Ectodermal cell (in vitro differentiated cells): ENCODE measurements around the gene BEND7.
A peak's percentile ranks its signal among the peaks of the same experiment; 100 is the strongest.

ENCODE experiments used
- H3K27ac ChIP-seq: 2 replicates; pipeline ENCODE4 v1.7.0; 2013; ENCODE audit warnings: mild to moderate bottlenecking, low read depth, low read length; ENCODE audit not compliant: insufficient read depth, poor library complexity, severe bottlenecking
- H3K27me3 ChIP-seq: 2 replicates; pipeline ENCODE4 v1.7.0; 2013; ENCODE audit warnings: mild to moderate bottlenecking, low read length; ENCODE audit not compliant: insufficient read depth, control insufficient read depth, poor library complexity, severe bottlenecking
- H3K36me3 ChIP-seq: one replicate; pipeline ENCODE4 v1.7.0; 2013; ENCODE audit warnings: low read length; ENCODE audit not compliant: control insufficient read depth, insufficient read depth
- H3K4me1 ChIP-seq: one replicate; pipeline ENCODE4 v1.7.0; 2013; ENCODE audit warnings: low read length; ENCODE audit not compliant: control insufficient read depth, insufficient read depth
- H3K4me3 ChIP-seq: 2 replicates; pipeline ENCODE4 v1.7.0; 2013; ENCODE audit warnings: low read depth, low read length, control low read depth; ENCODE audit not compliant: insufficient read depth
- H3K9me3 ChIP-seq: 2 replicates; pipeline ENCODE4 v1.7.0; 2013; ENCODE audit warnings: mild to moderate bottlenecking, low read length, moderate library complexity; ENCODE audit not compliant: control insufficient read depth
- WGBS, 2 experiments: methylation state at CpG; one replicate each; pipeline ENCODE4 v1.1.7; 2013; ENCODE audit warnings: missing lambda C conversion rate in 2 of 2; 5-methylcytosine and 5-hydroxymethylcytosine counted together

The BEND7 gene

GRCh38 chr10:13453896-13454295, 74.9 kb downstream of the BEND7 start:
- 68 to 70% methylated on average over 8 of the region's 8 CpGs for WGBS, 2 experiments
- Histone ChIP-seq H3K36me3 (no peaks in the 10 kb centered on the region), H3K27me3 (no peaks in the 10 kb centered on the region), H3K9me3 (no peaks in the 10 kb centered on the region), H3K4me3 (no peak overlapping the region), H3K4me1 (no peaks in the 10 kb centered on the region), H3K27ac (no peak overlapping the region)

GRCh38 chr10:13450069-13450468, 78.7 kb downstream of the BEND7 start:
- 95 to 96% methylated on average over 4 of the region's 4 CpGs for WGBS, 2 experiments
- no peaks in the 10 kb centered on the region for H3K9me3 ChIP-seq
- no peak overlapping the region for H3K27ac ChIP-seq
- no peaks in the 10 kb centered on the region for H3K4me1 ChIP-seq
- no peaks in the 10 kb centered on the region for H3K36me3 ChIP-seq
- no peak overlapping the region for H3K4me3 ChIP-seq
- H3K27me3 ChIP-seq = no peaks in the 10 kb centered on the region

DNA sequence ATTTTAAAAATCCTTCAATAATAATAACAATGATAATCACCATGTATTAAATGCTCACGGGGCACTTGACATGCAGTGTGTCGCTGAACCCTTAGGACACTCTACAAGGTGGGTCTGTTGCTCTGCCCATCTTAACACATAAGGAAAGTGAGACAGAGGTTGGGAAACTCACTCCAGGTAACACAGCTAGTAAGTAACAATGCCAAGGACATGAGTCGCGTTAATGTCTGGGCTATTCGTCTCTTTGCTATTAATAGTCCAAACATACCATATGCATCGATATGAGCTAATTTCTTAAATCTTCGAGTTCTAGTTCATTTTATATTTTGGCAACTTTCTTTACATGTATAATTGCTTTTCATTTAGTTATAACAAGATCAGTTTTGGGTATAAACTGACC, 79.5 kb downstream of the BEND7 start:
- no peaks in the 10 kb centered on the region for H3K9me3 ChIP-seq
- no peak overlapping the region for H3K4me3 ChIP-seq
- 84 to 92% methylated on average over 7 of the region's 7 CpGs for WGBS, 2 experiments
- no peaks in the 10 kb centered on the region for H3K4me1 ChIP-seq
- H3K27ac ChIP-seq = no peak overlapping the region
- no peaks in the 10 kb centered on the region for H3K36me3 ChIP-seq
- no peaks in the 10 kb centered on the region for H3K27me3 ChIP-seq

- H3K4me3 ChIP-seq = no peak overlapping the region
Observed at GRCh38 chr10:13448216-13448615, 80.6 kb downstream of the BEND7 start.

GRCh38 chr10:13445656-13446400, 83.0 kb downstream of the BEND7 start:
- H3K27ac ChIP-seq = no peak overlapping the region
- WGBS, 2 experiments = 91 to 93% methylated on average over 7 to 8 of the region's 8 CpGs

More at GRCh38 chr10:13448216-13448615, 80.6 kb downstream of the BEND7 start:
- Histone ChIP-seq H3K36me3 (no peaks in the 10 kb centered on the region), H3K4me1 (no peaks in the 10 kb centered on the region), H3K9me3 (no peaks in the 10 kb centered on the region), H3K27ac (no peak overlapping the region), H3K27me3 (no peaks in the 10 kb centered on the region)
- WGBS, 2 experiments = 93 to 96% methylated on average over 8 of the region's 8 CpGs

DNA sequence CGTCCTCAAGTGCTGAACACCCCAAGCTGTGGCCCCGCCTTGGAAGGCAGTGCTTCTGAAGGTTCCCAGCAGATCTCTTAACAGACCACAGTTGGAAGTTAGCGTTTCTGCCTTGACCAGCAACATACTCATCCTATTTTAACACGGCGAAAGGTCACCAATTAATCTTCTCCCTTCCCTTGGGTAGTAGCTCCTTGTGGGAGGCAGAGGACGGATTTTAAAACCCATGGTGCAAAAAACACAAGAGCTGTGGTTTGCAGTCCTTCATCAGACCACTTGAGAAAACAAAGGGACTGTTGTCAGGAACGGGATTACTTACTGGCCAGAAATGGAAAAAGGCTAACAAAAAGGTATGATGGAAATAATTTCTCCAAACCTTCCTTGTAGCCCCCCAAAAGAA, 87.3 kb downstream of the BEND7 start:
- Histone ChIP-seq H3K36me3 (no peaks in the 10 kb centered on the region), H3K27me3 (peaks cover 24% of the 10 kb centered on the region), H3K9me3 (no peaks in the 10 kb centered on the region), H3K4me1 (no peaks in the 10 kb centered on the region), H3K4me3 (no peak overlapping the region), H3K27ac (no peak overlapping the region)
- 85 to 86% methylated on average over 7 of the region's 7 CpGs for WGBS, 2 experiments

More at GRCh38 chr10:13445656-13446400, 83.0 kb downstream of the BEND7 start:
- Histone ChIP-seq H3K4me1 (no peaks in the 10 kb centered on the region), H3K4me3 (no peak overlapping the region), H3K9me3 (no peaks in the 10 kb centered on the region), H3K27me3 (peaks cover under 1% of the 10 kb centered on the region), H3K36me3 (no peaks in the 10 kb centered on the region)

DNA sequence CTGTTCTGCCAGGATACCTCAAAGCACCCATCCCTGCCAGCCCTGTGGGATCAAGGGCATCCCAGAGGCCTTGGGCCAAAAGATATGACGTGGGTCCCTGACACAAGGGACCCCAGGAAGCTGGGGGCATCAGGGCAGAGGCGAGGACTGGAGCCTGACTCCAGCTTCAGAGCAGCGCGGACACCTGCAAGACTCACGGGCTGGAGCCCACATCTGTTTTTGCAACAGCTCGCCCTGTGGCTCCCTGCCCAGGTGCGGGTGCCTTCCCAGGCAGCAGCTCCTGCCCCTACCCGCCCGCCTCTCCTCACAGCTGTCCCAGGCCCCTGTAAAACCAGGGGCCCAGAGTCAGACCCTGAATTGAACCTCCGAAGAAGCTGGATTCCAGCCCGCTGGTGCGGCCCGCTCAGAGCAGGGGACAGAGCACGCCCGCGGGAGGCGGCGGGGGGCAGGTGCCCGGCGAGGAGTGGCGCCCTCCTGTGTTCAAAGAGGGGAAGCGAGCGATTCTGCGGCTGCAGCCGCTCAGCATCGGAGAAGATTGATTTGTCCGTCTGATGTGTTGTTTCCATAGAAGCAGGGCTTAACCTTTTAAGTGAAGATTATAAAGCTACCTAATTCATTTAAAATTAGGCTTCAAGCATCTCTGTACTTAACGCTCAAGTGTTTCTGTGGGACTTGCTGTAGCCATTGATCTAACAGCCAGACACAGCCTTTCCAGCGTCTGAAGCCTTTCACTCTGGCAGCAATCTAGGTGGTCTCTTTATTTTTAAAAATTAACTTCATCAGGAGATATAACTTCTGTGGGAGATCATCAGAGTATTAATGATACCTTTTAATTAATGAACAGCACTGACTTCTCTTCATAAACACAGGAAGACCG, 88.4 kb downstream of the BEND7 start:
- H3K4me1 ChIP-seq = no peaks in the 10 kb centered on the region
- no peaks in the 10 kb centered on the region for H3K9me3 ChIP-seq
- WGBS, 2 experiments = 13 to 15% methylated on average over 30 of the region's 30 CpGs
- H3K27ac ChIP-seq = no peak overlapping the region
- peak overlapping the region; percentile 32 for H3K4me3 ChIP-seq
- H3K36me3 ChIP-seq = no peaks in the 10 kb centered on the region
- H3K27me3 ChIP-seq = peaks cover 24% of the 10 kb centered on the region

DNA sequence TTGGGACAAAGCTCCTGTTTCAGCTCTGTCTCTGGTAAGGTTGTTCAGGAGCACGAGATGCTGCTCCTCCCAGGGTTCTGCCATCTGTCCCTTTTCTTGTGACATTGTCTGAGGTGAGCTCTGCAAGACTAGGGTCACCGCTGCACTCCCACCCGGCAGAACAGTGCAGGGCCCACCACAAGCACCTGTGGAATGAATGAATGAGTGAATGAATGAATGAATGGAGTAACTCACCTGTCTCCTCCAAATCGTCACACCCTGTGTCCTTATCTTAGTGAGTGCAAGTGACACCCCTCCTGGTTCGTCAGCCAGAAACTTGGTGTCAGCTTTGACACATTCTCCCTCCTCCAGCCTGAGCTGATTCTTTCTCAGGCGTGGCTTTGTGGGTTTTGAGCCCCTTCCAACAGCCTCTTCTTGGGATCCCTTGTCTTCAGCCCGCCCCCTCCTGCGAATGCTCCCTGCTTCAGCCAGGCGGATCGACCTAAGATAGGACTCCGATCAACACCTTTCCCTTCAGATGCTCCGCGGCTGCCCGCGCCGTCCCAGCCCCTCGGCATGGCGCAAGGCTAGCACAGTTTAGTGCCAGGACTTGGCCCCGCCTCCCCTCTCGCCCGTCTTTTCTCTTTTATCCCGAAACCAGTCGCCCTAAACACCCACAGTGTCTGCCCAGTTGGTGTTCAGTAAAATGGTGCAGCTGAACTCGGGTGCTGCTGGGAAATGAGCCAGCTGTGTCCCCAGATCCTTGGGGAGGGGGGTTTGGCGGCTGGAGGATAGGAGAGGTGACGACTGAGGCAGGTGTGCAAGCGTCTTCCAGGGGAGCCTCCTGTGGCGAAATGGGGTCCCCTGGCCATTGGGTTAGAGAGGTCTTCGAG, 89.3 kb downstream of the BEND7 start:
- Histone ChIP-seq H3K27ac (no peak overlapping the region), H3K27me3 (peaks cover 24% of the 10 kb centered on the region), H3K36me3 (no peaks in the 10 kb centered on the region), H3K4me1 (no peaks in the 10 kb centered on the region), H3K9me3 (no peaks in the 10 kb centered on the region), H3K4me3 (peak overlapping the region; percentile 32)
- WGBS, 2 experiments = 52 to 53% methylated on average over 29 of the region's 29 CpGs

DNA sequence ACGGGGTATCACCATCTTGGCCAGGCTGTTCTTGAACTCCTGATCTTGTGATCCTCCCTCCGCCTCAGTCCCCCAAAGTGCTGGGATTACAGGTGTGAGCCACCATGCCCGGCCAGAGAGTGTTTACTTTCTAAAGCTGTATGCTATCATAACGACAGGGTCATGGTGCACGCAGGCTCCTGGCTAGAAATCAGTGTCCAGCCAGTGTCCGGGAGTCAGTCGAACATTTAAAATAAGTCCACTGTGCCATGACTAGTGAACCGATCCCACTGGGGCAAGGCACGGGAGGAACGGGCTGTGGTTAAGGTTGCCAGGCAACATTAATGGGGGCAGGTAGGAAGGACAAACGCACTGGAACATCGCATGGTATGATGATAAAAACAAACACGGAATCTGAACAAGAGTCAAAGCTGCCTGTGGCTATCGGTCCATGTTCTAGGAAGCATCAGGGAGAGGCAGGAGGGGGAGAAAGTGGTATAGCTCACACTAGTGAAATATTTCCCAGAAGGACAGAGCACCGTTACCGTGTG, 91.7 kb downstream of the BEND7 start:
- Histone ChIP-seq H3K36me3 (no peaks in the 10 kb centered on the region), H3K27ac (no peak overlapping the region), H3K4me3 (no peak overlapping the region), H3K9me3 (no peaks in the 10 kb centered on the region), H3K4me1 (no peaks in the 10 kb centered on the region), H3K27me3 (peaks cover 24% of the 10 kb centered on the region)
- 88 to 92% methylated on average over 16 of the region's 16 CpGs for WGBS, 2 experiments
